Measurements from ENCODE around the gene RGS6. TPM values are rescaled to one million over a fixed set of nuclear protein-coding genes. Genes with fewer than 3 reads are reported as not detected.

The RGS6 gene
- total RNA-seq, 1 experiment from 2014 or later = 0.14 TPM

GRCh38 chr14:72550513-72550912 is 618.3 kb downstream of the RGS6 start:
- DNase-seq (ENCODE audit: low spot score) = no peak

DNA sequence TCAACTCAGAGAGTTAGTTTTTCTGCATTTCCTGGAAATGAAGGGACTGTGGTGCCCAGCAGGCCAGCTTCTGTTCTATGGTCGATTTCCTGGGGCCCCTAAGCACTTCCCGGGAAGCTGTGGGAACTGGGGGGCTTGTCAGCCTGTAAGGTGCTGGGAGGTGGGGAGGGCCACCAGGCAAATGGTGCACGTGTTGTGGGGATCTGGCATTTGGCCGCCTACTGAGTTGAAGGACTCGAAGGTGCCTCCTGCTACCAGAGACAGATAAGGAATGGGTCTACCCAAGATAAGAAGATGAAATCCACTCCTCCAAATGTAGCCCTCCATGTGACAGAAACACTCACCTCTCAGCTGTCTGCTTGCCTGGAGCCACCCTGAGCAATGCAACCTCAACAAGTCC is 620.0 kb downstream of the RGS6 start:
- DNase-seq (ENCODE audit: low spot score) = no peak

- DNase-seq (ENCODE audit: low spot score) = no peak
Observed at GRCh38 chr14:72553161-72553560, 620.9 kb downstream of the RGS6 start.

DNA sequence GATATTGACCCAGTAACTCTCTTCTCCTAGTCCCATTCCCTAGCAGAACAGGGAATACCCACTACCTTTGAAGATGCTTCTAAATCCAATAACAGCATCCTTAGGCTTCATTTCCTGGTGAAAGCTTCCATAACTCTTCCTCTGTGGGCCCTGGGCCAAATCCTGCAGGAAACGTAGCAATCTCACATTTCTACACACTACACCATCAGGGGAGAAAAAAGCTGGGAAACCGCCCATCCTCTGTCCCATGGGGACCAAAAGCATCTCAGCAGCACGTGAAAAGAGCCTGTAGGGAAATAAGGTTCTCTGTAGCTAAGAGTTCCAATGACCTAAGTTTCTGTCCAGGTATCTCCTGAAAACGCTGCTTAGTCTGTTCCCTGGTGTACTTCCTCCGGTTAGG is 621.4 kb downstream of the RGS6 start:
- DNase-seq (ENCODE audit: low spot score) = no peak

DNA sequence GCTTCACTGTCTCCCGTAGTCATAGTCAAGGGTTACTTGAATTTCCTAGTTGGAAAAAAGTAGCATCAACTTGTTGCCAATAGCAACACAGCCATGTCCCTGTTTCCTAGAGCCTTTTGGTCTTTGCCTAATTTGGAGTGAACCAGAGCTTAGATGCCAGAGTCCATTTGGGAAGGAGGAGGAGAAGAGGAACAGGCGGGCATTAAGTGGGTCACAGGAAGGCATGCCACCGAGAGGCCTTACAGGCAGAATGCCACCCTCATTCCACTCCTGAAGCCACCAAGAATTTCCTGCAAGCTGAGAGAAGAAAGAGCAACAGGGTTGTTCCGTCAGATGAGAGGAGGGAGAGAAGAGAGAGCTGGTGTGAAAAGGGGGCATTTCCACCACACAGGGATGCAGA is 622.2 kb downstream of the RGS6 start:
- no peak for DNase-seq (ENCODE audit: low spot score)

GRCh38 chr14:72554994-72555608 is 622.9 kb downstream of the RGS6 start:
- DNase-seq (ENCODE audit: low spot score) = no peak

GRCh38 chr14:72555609-72556000 is 623.4 kb downstream of the RGS6 start:
- DNase-seq (ENCODE audit: low spot score) = no peak

DNA sequence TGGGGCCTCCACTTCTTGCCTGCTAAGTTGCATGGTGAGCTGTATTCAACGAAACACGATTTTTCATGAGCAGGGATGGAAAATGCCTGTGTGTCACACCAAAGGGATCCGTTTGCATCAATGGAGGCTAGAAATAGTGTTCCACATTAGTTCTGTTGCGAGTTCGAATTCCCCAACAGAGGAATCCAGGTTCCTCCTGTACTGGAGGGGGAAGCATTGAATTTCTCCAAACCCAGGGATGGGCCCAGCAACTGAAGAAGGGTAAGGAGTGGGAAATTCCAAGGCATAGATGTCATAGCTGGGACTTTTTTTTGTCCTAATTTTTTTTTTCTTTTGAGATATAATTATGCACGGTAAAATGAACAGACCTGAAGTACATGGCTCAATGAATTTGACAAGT is 625.4 kb downstream of the RGS6 start:
- DNase-seq (ENCODE audit: low spot score) = no peak

- peak; percentile 57 for DNase-seq (ENCODE audit: low spot score)
Observed at GRCh38 chr14:72558721-72559120, 626.5 kb downstream of the RGS6 start.

DNA sequence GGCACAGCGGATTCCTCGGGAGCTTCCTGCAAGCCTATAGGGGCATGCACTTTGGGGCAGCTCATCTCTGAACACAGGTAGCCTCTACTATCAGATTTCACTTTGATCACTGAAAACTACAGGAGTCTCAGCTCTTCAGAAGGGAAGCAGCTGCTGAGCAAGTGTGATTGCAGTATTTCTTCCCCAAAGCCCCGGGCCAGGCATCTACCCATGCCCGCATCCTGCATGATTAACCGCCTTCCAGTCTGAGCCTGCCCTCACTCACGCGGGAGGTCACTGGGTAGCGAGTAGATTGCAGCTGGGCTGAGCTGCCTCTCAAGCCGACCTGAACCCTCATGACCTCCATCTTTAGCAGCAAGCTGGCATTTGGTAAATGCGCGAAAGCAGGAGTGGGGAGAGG is 627.0 kb downstream of the RGS6 start:
- DNase-seq (ENCODE audit: low spot score) = no peak

DNA sequence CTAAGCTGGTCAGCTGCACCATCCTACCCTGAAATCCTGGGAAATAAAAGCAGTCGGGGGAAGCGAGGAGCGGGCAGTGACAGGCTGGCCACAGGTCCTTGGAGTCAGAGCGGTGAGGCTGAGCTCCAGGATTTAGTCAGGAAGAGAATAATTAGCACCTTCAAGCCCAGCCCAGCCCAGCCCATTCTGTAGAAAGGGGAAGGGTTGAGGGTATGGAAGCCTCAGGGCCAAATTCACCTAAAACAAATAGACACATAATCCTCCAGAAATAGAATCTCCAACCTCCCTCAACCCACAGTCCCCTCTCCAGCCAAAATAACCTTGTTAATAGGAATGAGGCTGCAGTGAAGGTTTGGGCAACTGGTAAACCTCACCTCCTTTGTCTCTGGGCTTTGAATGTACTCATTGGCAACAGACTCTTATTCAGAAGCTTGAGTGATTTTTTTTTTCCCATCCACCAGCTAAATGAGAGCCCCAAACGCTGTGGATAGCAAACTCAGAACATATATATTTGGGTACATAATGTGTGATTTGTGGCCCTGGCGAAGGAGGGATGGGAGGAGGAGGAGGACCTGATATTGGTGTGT is 627.5 kb downstream of the RGS6 start:
- no peak for DNase-seq (ENCODE audit: low spot score)

DNA sequence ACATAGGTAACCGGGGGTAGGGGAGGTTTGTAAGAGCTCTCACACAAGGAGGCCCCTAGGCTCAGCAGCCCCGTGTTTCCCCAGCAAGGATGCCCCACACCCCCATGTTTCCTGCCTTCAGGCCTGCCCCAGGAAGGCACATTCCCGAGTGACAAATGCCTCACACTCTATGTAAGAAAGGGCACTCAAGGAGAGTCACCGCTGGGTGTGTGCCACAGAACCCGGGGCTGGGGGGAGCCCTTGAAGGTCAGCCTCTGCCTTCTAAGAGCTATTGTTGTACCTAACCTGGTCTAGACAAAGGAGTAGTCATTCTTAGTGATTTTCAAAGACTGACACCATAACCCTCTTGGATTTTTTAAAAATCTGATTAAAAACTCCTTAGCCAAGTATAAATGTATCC is 628.1 kb downstream of the RGS6 start:
- no peak for DNase-seq (ENCODE audit: low spot score)

DNA sequence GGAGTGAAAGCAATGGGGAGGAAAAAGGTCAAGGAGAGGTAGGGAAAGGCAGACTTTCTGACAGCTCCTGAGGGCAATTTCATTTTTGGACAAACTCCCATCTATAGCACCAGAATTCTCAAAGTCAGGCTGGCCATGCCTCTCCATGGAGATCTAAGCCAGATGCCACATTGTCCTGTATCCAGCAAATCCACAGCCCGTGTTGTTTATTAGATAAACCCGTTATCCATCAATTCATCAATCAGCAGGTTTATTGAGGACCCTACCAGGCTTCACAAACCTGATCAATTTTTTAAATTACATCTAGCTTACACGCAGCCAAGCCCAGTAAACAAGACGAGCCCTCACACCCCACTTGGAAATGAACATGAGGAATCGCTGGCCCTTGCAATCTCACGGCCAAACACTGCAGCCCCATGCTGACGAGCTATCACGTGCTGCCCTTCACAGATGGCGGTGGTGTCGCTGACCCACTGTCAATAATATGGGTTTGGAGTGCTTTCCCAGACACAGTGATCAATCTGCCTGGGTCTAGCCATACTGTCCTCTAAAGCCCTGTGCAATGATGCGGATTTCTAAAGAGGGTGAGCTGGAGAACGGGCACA is 628.8 kb downstream of the RGS6 start:
- no peak for DNase-seq (ENCODE audit: low spot score)

DNA sequence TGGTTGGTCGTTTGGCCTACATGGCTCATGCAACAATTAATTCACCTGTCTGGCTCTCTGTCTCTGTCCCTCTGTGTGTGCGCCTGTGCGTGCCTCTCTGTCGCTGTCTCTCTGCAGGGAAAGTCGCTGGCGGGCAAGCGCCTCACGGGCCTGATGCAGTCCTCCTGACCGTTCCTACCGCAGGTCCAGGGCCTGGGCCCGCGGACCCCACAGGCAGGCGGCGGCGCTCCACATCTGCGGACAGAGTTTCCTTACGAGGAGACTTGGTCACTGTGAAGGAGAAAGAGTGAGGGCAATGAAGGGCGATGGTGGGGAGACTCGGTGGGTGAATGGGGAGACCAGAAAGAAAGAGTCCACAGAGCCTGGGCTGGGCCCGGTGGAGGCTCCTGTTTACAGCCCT is 630.1 kb downstream of the RGS6 start:
- DNase-seq (ENCODE audit: low spot score) = no peak

- no peak for DNase-seq (ENCODE audit: low spot score)
Observed at GRCh38 chr14:72563676-72564075, 631.4 kb downstream of the RGS6 start.

DNA sequence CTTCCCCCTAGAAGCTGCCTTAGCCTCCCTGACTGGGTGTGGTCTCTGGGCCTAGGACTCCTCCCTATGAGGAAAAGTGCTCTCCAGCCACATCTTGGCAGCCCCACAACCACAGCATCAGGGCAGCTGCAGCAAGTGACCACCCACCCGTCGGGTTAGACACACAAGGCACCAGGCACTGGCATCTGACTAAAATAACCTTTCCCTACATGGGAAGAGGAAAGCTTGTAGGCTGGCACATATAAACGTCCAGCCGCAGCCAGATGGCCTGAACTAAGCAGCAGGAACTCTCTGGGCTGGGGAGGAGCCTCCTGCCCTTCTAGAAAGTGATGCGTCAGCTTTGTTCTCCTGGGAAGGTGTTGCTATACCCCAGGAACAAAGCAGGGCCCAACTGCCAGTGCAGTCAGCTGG is 632.9 kb downstream of the RGS6 start:
- no peak for DNase-seq (ENCODE audit: low spot score)

DNA sequence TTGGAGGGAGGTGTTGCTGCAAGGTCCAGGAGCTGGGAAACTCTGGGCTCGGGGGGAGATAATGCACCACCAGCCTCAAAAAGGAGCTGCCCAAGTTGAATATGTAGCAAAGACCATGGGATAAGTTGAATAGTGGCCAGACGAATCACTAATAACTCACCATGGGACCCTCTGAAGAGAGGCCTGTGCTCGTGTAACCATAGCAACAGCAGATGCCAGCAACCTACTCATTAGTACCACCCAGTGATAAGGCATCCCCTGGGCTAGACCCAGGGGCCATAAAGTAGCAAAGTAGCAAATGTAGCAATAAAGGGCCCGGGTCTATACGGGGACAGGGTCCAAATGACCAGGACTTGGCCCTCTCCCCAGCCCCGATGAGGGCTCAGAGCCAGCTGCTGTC is 633.7 kb downstream of the RGS6 start:
- no peak for DNase-seq (ENCODE audit: low spot score)

DNA sequence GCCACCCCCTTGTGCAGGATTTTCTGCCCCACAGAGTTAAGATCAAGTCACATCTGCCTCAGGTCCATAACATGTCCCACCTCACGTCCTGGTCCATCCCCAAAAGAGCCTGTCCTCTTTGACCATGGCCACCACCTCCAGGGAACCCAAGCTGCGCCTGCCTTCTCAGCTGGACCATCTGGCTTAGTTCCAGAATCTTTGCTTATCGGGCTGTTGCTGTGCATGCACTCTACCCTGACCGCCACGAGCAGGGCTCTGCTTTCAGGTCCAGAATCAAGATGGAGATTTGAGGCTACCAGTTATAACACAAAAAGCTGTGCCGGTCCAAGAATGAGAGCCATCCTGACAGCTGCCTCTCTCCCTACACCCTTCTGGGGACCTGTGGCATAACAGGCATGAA is 635.0 kb downstream of the RGS6 start:
- DNase-seq (ENCODE audit: low spot score) = no peak

DNA sequence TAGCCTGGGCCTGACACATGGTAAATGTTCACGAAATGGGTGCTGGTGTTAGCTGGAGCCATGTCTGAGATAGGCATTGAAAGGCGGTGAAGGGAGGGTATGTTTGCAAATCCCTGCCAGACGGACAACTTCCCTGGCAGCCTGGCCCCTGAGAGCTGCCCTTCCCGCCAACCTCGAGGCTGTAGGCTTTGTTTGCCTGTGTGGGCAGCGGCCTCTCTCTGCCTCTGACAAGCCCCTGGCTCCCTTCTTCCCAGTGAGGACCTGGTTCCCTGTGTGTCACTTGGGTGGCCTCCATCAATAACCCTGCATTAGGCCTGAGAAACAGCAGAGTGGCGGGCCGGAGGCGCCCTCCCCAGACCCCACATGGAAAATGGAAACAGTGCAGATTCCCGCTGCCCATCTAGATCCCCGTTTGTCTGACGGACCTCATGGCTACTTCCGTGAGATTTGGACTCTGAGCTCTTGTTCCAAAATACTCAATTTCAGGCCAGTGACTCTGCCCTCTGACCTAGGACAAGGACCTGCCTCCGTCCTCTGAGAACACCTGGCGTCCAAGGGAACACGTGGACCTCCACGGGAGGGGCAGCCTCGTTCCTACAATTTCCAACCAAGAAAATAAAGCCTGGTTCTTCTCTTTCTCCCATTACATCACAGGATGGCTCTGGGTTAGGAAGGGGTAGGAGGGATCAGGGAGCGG is 636.2 kb downstream of the RGS6 start:
- no peak for DNase-seq (ENCODE audit: low spot score)

DNA sequence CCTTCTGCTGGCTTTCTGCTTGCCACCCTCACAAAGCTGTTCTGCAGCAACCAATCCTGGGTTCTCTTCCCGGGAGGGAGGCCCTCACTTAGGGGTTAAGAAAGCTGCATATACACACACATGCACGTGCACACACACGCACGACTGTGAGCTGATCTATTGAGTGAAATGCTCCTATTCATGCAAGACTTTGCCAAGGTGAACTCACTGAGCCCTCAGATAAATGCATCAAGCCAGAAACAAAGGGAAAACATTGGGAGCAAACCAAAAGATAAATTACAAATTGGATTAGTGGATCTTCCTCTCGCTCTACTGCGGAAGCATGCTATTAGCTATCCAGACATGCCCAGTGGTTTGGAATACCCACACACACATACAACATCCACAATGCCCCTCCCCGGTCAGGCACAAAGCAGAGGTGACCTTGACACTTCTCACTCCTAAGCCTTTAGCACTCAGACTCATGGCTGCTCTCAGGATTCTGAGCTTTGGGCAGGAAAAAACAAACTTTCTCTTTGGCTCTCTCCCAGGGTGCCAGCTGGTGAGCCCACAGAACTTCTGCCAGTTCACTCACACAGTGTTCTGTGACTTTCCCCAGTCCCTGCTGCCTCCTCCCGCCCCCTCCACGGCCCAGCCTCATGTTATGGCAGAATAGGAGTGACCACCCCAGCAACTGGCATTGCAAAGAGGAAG is 641.6 kb downstream of the RGS6 start:
- no peak for DNase-seq (ENCODE audit: low spot score)

GRCh38 chr14:72574715-72575114 is 642.5 kb downstream of the RGS6 start:
- DNase-seq (ENCODE audit: low spot score) = no peak

DNA sequence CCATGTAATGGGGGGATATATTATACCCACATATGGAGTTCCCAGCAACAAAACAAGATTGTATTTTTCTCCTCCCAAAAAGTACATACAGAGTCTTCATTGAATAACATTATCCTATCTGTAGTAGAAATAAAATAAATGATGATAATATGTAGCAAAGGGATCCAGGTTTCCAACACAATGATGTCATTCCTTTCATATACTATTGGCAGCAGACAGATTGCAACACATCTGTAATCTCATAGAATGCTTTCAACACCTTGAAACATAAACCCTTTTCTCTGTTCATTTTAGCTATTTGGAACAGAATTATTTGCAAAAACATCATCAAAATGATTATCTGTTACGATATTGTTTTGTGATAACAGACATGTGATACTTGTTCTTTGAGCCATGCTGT is 644.0 kb downstream of the RGS6 start:
- no peak for DNase-seq (ENCODE audit: low spot score)

DNA sequence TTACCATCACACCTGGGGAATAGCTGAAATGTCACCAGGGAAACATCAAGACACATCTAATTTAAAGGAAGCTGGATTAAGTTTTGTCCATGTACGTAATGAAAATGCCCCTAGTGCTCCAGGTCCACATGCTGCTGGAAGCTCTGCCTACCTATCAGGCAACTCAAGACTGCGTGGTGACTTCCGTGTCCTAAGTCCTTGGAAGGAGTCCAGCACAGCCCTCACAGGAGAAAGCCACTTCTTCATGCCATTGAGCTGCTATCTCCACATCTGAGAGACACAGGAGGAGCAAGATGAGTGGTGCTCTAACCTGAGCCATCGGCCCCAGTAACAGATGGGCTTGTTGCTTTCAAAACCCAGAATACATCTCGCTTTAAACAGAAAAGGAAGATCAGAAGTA is 645.3 kb downstream of the RGS6 start:
- DNase-seq (ENCODE audit: low spot score) = no peak
